Activated T-helper 1 cell treated with Interleukin-2 at 50 U/mL for 16 hours (primary cell): ENCODE results near the gene SLIT3.

Source experiments
- DNase-seq: peaks from one replicate; pipeline ENCODE4 v3.0.0-alpha.2; 2020; ENCODE audit warnings: low read depth

Gene SLIT3

GRCh38 chr5:168859471-168859870 is 441.5 kb downstream of the SLIT3 start:
- no peak for DNase-seq

DNA sequence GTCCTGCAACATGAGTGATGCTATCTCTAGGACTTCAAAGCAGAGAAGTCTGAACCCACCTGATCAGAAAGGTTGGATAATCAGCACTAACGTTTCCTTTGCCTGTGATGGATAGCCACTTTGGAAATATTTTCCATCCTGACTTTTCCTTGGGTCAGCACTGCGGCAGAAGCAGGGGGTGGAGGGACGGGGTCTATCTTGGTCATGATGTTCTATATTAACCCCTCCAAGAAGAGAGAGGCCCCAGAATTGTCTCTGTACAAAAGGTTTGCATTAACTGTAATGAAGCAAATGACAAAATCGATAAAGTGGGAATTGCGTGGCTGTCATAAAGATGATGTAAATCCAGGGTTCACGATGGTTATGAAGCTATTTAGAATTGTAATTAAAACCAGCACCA is 441.9 kb downstream of the SLIT3 start:
- no peak for DNase-seq

DNA sequence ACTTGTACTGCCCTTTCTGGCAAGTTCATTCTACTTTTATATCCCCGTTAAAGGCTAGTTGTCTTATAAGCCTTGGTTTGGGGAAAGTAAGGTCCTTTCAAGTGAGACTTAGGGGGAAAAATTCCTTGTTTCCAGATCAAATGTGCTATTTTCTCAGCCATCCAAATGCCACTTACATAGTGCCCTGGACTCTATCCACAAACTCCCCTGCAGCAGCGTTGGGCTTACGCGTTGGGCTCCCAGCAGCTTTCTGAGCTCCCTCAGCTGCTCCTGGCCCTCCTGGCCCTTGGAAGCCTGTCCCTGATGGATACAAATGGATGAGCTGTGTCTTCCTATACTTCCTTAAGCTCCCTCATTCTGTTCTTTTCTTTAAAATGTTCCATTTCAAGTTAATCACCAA is 442.6 kb downstream of the SLIT3 start:
- no peak for DNase-seq

- DNase-seq = no peak
Measured at GRCh38 chr5:168853972-168854371, 447.0 kb downstream of the SLIT3 start.

DNA sequence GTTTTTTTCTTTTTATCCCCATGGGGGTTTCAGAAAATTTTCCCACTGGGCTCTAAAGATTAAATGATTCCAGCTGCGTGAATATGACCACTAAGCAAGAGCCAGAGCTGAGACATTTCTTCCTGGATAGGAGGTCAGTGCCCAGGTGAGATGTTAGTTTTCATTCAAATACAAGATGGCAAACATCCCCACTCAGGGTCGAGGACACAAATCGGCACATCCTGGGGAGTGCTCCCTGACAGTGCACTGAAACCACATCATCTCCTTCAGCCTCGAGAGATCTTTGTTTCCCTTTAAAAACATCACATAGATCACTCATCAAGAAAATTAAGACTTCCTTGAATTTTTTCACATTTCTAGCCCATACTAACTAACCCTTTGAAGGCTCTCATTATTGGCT is 448.6 kb downstream of the SLIT3 start:
- DNase-seq = no peak

DNA sequence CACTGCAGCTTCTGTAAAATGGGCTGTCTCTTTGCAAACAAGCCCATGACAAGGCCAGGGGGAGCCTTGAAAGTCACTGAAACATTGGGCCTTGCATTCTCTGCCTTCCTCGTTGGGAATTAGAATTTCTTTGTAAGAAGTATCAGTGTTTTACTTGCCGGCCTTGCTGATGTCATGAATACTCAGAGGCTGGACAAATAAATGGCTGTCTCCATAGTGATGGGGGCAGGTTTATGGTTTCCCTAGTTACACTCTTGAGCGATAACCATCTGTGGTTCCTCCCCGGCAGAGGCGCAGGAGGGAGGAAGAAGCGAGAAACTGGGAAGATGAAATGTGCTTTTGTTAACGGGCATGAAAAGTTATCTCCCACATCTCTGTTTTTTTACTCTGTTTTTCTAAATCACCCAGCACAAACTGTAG is 449.0 kb downstream of the SLIT3 start:
- DNase-seq = no peak

GRCh38 chr5:168850683-168851082 is 450.3 kb downstream of the SLIT3 start:
- DNase-seq = no peak

DNA sequence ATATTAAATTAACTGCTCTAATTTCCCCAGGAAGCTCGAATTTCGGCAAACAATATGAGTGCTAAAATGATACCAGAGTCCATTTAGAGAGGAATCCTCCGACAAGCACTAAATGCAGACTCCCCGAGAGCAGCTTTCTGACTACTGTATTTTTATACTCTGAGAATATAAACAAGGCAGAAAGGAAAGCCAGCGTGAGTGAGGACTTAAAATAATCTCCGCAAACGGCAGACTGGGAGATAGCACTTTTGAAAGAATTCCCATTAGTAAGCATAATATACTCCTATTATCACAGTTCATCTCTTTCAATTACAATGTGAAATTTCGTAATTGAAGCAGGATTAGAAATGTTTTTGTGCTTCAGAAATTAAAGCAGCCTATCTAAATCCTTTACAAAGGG is 452.4 kb downstream of the SLIT3 start:
- DNase-seq = no peak

DNA sequence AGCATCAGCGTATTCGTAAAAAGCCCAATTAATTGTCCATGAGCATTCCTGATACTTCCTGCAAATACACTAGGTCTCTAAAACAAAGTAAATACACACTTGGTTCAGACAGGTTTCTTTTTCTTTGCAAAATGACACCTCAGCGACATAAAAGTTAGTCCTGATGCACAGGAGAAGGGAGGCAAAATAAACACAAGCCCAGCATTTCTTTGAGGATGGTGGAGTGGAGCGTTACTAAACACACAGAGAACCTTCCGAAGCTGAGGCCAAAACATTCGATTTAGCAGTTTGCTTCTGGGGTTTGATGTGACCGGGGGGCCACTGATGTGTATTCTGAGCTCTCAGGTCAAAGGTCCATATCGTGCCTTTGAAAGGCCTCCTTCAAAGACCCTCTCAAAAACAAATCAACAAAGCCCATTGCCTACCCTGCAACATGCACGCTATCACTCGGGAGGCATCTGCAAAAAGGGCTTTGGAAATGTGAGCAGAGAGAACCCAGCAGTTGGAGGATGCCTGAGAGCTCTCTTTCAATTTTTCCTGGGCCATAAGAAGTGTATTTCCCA is 453.3 kb downstream of the SLIT3 start:
- no peak for DNase-seq

DNA sequence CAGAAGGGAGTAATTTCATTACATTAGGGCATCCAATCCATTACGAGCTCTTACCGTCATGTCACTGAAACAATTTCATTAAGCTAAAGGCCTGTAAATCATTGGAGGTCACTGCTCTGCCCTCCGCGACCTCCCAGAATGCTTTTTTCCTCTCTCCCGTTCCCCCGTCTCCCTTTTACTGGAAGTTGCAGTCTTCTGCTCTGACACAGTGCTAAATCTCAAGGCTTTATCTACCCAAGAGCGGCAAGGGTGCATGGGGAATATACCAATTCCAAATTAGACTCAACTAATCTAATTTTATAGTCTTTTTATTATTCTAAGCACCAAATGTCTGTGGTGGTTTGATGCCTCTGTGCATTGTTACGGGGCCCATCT is 456.0 kb downstream of the SLIT3 start:
- DNase-seq = no peak

DNA sequence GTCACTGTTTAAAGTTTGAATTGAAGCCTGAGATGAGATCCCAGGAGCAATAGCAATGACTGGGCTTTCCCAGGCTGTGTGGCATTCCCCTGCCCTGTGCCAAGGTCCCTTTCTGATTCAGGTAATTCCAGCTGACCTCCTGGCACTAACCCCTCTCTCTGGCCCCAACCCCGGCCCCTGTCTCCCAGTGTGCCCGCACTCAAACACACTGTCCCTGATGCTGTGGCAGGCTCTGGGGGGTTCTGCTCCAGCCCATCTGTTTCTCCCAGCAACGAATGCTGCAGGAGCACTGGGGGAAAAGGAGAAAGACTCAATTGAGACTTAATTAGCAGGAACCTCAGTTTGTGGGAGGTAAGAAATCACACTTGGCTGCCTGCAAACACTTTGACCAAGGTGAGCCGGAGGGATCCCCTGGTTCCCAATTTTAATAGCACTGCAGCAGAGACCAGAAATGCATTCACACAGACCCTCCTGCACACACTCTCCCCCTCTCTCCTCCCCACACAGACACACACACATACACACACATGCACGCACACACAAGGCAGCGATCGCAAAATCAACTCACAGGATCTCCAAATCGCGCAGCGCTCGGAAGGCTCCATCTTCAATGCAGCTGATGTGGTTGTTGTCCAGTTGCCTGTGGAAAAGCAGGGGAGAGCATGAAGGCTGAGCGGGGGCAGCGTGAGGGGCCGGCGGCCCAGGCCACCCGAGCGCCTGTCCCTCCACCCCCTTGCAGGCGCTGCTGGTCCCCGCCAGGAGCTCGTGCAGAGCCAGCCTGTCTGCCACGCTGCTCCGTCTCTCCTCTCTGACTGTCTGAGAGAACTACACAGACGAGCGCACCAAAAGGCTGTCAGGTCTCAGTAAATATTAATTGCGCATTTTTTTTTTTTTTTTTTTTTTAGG is 456.7 kb downstream of the SLIT3 start:
- DNase-seq = no peak

- DNase-seq = no peak
Measured at GRCh38 chr5:168843277-168844015, 457.5 kb downstream of the SLIT3 start.

GRCh38 chr5:168842571-168843205 is 458.3 kb downstream of the SLIT3 start:
- no peak for DNase-seq

DNA sequence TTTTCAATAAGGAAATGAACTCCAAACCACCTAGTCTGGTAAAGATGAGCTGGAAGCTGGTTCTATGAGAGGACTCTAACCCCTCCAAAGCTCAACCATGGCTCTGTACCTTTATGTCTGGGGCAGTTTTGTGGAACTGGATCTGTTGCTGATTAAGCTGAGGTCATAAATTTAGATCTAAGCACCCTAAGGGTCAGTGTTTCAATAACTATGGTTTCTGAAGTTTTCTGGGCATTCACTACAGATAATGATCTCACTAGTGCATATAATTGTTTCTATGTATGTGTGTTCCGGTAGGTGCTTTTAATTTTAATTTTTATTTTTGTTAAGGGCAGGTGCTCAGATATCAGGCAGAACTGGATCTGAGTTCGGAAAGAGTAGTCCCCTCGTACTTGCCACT is 463.1 kb downstream of the SLIT3 start:
- no peak for DNase-seq

GRCh38 chr5:168836603-168837231 is 464.2 kb downstream of the SLIT3 start:
- DNase-seq = no peak

DNA sequence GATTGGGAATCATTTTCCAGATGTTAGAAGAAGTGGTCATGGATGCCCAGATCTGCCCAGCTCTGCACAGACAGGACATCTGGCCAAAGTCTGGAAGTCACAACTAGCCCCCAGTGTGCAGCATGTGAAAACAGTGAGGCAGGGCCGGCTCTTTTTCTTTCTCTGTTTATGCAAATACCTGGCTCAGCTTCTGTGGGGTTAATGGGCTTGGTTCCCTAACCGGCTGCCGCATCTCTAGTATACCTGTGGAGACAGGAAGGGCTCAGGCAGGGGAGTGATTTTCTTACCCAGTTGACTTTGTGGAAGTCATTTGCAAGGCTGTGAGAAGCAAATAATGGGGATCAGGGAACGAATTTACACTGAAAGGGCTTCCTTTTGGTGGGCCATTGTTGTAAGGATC is 467.0 kb downstream of the SLIT3 start:
- DNase-seq = no peak

GRCh38 chr5:168833383-168833782 is 467.6 kb downstream of the SLIT3 start:
- no peak for DNase-seq

DNA sequence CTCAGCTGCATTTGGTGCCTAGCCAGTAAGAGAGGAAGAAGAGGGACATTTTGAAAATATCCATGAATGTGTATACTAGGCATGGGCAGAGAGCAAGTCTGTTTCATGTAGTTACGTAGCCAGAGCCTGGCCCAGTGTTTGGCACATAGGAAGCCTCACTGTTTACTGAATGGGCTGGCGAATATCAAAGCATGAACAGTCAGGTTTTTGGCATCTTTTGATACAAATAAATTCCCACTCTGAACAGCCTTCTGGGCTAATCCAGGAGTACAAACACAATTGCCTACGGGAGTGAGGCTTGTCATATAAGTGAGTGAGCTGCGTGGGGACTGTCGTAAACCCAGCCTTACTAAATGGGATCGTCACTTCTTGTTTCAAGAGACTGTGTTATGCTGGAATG is 468.6 kb downstream of the SLIT3 start:
- no peak for DNase-seq

GRCh38 chr5:168831383-168831782 is 469.6 kb downstream of the SLIT3 start:
- DNase-seq = no peak

- no peak for DNase-seq
Measured at GRCh38 chr5:168830833-168831232, 470.1 kb downstream of the SLIT3 start.

- no peak for DNase-seq
Measured at GRCh38 chr5:168829922-168830417, 471.0 kb downstream of the SLIT3 start.

- no peak for DNase-seq
Measured at GRCh38 chr5:168829044-168829443, 471.9 kb downstream of the SLIT3 start.
